GM10847 (cell line): ENCODE measurements around the gene SMIM3.

Experiments
- POLR2A ChIP-seq: IDR thresholded peaks from 2 replicates; pipeline ENCODE4 v1.6.1; 2011; ENCODE audit not compliant: insufficient read length; ENCODE audit errors: extremely low read depth

SMIM3 gene, protein sequence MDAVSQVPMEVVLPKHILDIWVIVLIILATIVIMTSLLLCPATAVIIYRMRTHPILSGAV

DNA sequence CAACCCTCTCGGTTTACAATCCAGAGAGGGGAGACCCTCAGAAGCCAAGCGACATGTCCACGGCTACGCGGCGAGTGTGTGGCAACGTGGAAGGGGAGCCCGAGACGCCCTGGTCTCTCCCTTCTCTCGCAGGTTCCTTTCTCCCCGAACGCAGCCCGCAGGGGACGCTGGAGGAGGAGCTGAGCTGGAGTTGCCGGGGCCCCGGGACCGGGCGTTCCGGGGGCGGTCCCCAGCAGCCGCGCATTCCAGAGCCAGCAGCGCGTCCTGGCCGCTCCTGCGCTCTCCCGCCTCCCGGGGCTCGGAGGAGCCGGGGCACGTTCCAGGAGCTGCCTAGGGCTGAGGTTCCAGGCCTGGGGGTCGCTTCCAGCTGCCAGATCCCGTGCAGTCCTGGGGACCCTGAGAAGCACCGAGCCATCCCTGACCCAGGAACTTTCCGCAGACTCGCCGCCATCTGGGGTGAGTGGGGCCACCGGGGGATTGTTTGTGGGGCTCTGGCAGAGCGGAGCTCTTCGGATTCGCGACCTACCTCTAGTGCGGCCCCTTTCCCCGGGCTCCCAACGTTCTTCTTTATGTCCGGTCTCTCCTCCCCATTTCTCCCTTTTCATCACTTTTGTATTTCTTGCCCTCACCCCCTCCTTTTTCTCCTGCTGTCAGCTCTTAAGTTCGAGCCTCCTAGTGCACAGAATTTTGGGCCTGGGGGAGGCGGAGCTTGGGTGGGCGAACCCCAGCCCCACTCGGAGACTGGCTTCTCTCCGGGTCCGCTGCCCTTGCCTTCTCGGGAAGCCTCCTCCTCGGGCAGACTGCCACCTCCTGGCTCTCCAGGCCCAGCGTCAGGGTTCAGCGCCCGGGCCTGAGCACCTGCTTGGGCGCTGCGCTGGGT, at the start of gene SMIM3:
TSS of gene SMIM3 (plus strand) at position 241 of the 880 bp plus-strand sequence. CDS start 16,684 bp downstream, outside the sequence.
- no peak for TF ChIP-seq POLR2A

DNA sequence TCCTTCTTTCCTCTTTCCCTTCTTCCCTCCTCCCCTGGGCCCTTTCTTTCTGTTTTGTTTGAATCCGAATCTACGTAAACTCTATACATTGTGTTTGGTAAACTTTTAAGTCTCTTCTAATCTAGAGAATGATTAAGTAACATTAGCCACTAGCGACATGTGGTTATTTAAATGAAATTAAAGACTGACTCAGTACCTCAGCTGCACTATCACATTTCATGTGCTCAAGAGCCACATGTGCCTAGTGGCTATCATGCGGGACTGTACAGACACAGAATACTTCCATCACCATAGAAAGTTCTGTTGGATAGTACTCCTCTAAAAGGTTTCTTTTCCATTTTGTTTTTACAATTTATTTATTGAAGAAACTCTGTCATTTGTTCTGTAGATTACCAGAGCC, 48.7 kb upstream of the SMIM3 start:
- no peak for TF ChIP-seq POLR2A

DNA sequence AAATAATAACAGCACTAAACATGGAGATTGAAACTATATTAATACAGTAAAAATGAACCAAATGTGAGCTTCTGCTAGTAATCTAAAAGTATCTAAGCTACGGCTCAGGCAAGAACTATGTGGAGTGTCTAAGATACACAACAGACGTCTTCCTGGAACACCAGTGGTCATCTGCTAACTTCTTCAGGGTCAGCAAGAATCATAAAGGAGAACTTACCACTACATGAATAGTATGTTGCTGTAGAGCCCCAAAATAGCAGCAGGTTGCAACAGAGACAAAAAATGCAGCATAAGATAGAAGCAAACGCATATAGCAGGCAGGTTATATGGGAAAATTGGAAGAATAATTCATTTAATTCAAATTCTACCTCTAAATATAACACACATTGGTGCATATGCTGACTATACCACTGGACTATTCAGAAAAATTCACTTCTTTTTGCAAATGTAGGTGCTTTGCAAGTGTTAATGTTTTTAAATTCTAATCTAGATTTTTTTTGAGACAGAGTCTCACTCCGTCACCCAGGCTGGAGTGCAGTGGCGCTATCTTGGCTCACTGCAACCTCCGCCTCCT, 46.8 kb upstream of the SMIM3 start:
- no peak for TF ChIP-seq POLR2A

DNA sequence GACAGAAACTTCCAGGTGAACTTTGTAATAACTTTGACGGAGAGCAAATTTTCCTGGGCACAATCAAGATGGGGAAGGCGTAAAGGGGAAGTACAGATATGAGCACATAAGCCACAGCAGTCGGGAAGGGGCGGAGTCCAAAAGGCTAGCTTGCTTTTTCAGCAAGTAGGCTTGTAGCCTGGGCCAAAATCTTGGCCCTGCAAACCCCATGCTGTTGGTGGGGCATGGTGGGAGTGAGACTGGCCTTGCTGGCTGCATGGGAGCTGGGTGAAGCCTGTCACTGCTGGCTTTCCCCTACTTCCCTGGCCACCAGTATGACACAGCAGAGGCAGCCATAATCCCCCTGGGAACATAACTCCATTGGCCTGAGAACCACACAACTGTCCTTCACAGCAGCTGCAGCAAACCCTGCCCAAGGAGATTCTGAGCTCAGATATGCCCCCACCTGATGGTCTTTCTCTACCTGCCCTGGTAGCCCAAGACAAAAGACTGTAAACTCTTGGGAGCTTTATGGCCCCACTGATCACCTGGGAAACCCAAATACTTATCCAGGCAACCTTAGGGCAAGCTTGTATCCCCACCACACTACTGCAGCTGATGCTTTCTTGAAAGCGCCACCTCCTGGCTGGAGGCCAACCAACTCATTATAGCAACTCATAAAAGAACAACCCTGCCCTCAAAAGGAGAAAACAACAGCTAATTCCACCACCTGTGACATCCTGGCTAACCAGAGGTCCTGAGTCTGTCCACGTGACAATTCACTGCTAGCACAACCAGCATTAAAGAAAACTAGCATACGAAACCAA, 43.8 kb upstream of the SMIM3 start:
- no peak for TF ChIP-seq POLR2A

DNA sequence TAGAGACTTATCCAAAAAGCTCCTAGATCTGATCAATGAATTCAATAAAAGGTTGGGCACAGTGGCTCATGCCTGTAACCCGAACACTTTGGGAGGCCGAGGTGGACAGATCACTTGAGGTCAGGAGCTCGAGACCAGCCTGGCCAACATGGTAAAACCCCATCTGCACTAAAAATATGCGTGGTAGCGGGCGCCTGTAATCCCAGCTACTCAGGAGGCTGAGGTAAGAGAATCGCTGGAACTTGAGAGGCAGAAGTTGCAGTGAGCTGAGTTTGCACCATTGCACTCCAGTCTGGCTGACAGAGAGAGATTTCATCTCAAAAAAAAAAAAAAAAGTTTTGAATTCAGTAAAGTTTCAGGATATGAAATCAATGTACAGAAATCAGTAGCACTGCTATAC, 39.7 kb upstream of the SMIM3 start:
- TF ChIP-seq POLR2A, result no peak

DNA sequence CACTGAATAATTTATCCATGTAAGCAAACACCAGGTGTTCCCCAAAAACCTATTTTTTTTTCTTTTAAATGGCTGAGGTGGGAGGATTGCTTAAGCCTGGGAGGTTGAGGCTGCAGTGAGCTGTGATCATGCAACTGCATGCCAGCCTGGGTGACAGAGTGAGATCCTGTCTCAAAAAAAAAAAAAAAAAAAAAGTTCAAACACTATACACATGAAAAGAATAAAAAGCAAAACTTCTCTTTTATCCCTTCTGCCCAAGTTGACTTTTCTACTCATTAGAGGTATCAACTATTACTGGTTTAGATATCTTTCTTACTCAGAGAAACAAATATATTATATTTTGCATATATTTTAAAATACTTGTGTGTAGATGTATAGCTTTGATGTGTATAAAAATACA, 37.6 kb upstream of the SMIM3 start:
- TF ChIP-seq POLR2A, result no peak

DNA sequence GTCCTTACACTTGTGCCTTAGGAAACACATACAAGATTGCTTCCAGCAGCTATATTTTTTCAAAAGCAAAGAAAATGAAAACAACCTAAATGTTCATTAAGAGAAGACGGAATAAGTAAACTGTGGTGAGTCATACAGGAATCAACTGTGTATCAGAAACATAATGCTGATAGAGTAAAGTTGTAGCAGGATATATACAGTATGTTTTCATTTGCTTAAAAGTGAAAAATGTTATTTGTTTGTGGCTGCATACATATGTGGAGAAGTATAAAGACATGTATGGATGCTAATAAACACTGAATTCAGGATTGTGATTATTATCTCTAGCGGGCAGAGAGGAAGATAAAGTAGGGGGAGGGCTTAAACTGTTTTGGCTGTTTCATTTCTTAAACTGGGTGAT, 28.1 kb upstream of the SMIM3 start:
- no peak for TF ChIP-seq POLR2A

DNA sequence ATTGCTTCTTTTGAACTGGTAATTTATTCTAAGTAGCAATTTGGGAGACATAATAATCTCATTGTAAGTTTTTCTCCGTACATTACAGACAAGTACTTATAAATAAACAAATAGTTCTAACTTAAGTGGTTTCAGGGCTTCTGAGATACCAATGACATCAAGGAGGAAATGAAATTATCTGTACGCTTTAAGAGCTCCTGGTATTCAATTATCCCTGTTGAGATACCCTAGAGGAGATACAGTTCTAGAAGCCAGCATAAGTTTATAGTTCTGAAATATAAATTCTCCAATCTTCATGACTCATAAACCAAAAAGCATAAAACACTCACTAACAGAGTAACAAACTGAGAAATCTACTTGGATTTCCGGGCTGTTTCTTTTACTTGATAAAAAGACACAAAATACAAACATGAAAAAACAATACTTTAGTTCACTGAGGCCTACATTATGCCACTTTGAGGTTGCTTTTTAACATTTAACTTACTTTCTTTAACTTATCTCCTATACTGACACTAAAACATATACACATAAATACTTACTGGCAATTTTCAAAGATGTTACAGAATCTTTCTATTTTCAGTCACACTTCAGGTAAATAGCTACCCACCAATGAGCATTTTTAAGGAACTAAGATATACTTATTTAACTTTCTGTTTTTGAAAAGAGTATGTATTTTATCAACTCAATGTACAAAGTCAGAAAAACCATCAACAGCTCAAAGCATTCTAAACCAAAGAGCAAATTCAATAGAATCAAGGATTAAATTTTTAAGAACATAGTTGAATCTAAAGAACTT, 27.3 kb upstream of the SMIM3 start:
- TF ChIP-seq POLR2A, result no peak

DNA sequence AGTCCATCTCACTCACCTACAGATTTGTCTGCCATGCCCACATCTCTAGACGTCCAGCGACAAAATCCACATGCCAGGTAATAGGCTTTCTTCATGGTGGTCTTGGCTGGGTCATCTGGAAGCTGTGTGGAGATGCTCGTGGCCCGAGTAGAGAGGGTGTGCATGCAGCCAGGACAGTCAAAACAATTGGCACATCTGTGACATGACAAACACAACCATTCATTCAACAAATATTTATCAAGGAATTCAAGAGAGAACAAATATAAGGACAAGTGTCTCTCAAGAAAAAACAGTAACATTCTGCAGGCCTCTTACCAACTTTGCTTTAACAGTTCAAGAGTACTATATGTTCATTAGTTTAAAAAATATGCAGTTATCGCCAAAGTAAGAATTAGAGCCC, 25.1 kb upstream of the SMIM3 start:
- no peak for TF ChIP-seq POLR2A

DNA sequence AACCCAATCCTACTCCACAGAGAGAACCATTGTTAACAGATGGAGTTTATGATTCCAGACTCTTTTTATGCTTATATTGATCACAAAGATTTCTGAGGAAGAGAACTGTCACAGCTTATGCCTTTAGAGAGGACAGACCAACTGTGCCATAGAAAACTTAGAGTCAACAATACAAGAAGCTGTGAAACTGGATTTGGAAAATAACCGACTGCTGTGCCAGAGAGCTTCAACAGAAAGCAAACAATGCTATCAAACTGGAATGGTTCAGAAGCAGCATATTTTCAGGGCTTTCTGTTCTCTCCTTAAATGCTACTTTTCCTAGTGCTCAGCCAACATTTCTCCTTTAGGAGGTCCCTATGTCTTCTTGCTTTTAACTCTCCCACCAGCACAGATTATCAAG, 24.7 kb upstream of the SMIM3 start:
- no peak for TF ChIP-seq POLR2A

DNA sequence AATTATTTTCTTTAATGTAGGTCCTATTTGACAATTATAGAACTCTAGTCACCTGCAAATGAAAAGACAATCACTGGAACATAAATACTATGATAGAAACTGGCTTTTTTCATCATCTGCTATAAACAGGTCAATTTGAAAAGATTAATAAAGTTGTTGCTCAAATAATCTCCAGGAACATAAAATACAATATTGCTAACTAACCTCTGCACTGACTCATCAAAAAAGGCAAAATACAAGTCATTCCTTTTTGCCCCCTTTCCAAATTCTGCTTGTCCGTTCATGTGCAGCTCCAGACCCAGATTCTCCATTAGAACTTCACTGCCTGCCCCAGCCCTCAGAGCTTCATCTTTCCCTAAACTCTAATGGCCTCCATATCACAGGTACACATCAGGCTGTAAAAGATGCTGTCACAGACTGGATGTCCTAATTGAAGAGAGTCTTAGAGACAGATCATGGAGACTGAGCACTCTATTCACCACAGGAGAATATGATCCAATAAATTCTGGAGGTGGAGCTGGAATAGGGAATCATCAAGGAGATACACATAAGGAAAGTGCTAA, 21.4 kb upstream of the SMIM3 start:
- no peak for TF ChIP-seq POLR2A

DNA sequence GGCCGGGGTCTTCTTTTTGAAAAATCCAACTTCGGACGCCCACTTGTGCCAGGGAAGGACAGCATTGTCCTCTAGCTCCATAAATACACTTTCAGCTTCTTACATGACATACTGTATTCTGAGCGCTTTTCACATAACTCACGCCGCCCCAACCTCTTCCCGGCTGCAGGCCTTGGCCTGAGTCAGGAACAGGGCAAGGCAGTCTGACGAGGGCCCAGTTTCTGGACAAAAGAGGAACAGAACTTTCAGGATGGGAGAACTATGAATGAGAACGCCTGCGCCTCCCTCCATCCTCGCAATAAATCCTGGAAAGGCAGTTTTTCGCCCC, 20.4 kb upstream of the SMIM3 start:
- no peak for TF ChIP-seq POLR2A

DNA sequence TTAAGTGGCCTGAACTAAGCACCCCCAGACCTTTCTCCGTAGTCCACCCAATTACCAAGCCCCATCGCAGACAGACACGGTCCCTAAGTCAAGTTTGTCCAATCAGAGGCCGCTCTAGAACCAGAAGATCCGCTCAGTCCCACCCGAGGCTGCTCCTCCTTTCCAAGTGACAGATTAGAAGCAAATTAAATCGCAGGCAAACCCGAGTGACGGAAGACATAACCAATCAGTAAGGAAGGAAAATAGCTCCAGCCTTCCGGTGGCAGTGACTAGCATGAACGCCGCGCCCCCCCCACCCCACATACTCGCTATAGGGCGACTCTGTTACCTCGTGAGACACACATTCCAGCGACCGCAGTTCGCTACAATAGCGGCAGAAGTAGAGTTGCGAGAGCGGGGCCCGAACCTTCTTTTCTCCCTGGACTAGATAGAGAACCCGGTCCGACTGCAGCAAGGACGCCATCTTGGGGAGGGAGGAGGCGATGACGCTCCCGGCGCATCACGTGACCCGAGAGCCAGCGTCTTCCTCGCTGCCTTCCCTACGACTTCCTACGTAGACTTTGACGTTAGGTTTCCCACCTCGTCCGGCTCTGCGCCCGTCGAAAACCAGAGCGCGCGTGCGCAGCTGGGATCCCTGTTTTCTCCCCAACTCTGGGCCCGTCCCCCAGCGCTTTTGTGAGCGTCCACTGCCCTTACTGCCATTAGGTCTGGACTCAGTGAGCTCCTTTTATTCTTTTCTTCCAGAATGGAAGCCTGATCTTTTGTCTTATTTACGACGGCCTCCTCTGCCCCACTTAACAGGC, 19.8 kb upstream of the SMIM3 start, which contains the start of gene DCTN4:
TSS of gene DCTN4 (minus strand) at position 487 of the 803 bp plus-strand sequence. CDS start at position 463, 24 bp downstream.
- TF ChIP-seq POLR2A, result peak; percentile 68

DNA sequence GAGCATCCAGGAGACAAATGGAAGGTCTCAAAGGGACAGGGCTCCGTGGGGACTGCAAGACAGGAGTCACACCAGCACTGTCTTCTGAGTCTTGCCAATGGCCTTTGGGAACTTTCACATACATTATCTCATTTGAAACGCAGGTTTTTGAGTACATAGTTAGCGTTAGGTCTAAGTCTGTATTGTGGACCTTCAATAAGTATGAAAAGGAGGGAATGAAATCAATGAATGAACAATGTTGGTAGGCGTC, 19.3 kb upstream of the SMIM3 start:
- TF ChIP-seq POLR2A, result no peak
